HG03565 (cell line): ENCODE results near the gene FOXL3.

Experiments
- ATAC-seq: cut with Tn5 transposase; IDR thresholded peaks from one replicate; pipeline ENCODE4 v1.9.1; 2021; ENCODE audit warnings: mild to moderate bottlenecking, moderate library complexity; ENCODE audit not compliant: unreplicated experiment

FOXL3 gene

GRCh38 chr7:318878-319661 lies 29.1 kb downstream of the FOXL3 start:
- no peak for ATAC-seq

GRCh38 chr7:320297-320696 lies 30.3 kb downstream of the FOXL3 start:
- no peak for ATAC-seq

GRCh38 chr7:322111-322671 lies 32.2 kb downstream of the FOXL3 start:
- no peak for ATAC-seq

GRCh38 chr7:322708-323111 lies 32.7 kb downstream of the FOXL3 start:
- no peak for ATAC-seq

- ATAC-seq, result no peak
Observed at GRCh38 chr7:323410-323809, 33.4 kb downstream of the FOXL3 start.

- ATAC-seq, result no peak
Observed at GRCh38 chr7:324011-324410, 34.0 kb downstream of the FOXL3 start.

GRCh38 chr7:325051-325798 lies 35.3 kb downstream of the FOXL3 start:
- ATAC-seq, result no peak

GRCh38 chr7:325811-326210 lies 35.8 kb downstream of the FOXL3 start:
- ATAC-seq, result no peak

- no peak for ATAC-seq
Observed at GRCh38 chr7:326273-326672, 36.3 kb downstream of the FOXL3 start.

- ATAC-seq, result no peak
Observed at GRCh38 chr7:326809-327232, 36.9 kb downstream of the FOXL3 start.

- no peak for ATAC-seq
Observed at GRCh38 chr7:327233-327931, 37.4 kb downstream of the FOXL3 start.

GRCh38 chr7:327991-328702 lies 38.2 kb downstream of the FOXL3 start:
- no peak for ATAC-seq

GRCh38 chr7:329691-330281 lies 39.8 kb downstream of the FOXL3 start:
- no peak for ATAC-seq

GRCh38 chr7:330511-331230 lies 40.7 kb downstream of the FOXL3 start:
- ATAC-seq, result no peak

GRCh38 chr7:332020-332517 lies 42.1 kb downstream of the FOXL3 start:
- ATAC-seq, result no peak

- ATAC-seq, result no peak
Observed at GRCh38 chr7:332646-333392, 42.8 kb downstream of the FOXL3 start.

- no peak for ATAC-seq
Observed at GRCh38 chr7:333393-333764, 43.4 kb downstream of the FOXL3 start.

- ATAC-seq, result no peak
Observed at GRCh38 chr7:334618-335357, 44.8 kb downstream of the FOXL3 start.
